CD4-positive, alpha-beta T cell treated with Interleukin-6 at 100 ng/mL for 8 hours (primary cell): ENCODE measurements around the gene RIOK3.

Experiments used
- DNase-seq: peaks from one replicate; pipeline ENCODE4 v3.0.0-alpha.2; 2020; ENCODE audit warnings: mixed read lengths, low spot score

Gene RIOK3

DNA sequence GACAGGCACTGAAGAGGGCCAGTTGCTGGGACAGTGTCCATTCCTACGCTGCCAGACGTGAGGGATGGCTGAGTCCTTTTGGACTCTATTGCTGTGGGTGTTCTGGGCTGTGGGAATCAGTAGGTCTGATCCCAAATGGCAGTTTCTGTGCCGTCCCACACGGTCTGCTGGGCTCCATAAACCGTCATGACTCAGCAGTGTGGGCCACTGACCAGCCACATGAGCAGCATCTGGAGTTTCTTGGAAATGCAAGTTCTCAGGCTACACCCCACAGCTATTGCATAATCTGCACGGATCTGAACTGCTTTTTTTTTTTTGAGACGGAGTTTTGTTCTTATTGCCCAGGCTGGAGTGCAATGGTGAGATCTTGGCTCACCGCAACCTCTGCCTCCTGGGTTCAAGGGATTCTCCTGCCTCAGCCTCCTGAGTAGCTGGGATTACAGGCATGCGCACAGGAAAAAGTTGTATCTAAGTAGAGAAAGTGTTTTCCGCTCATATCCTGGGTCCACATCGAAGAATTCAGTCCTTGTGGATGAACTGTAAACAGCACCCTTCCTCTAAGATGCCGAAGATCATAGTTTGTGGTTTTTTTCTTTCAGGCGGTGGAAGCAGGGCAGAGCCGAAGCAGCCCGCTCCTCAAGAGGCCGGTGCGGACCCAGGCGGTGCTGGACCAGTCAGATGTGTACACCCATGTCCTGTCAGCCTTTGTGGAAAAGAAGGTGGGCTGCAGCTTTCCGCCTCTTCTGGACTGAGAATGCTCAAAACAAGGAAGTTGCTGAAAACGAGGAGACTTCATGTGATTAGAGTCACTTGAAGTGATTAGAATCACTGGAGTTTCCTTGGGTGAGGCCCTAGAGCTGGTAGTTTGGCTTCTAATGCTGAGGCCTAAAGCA, 75.7 kb downstream of the RIOK3 start:
- DNase-seq, result no peak

GRCh38 chr18:23529604-23530003, 76.5 kb downstream of the RIOK3 start:
- no peak for DNase-seq

DNA sequence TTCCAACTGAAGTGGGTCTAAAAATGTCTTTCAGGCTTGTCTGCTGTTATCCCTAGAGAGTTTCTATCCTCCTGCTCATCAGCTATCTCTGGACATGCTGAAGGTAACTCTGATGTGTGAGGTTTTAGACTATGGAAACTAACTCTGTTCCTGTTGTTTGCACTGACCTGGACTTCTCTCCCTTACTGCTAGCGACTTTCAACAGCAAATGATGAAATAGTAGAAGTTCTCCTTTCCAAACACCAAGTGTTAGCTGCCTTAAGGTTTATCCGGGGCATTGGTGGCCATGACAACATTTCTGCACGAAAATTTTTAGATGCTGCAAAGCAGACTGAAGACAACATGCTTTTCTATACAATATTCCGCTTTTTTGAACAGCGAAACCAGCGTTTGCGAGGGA, 77.1 kb downstream of the RIOK3 start:
- no peak for DNase-seq

- no peak for DNase-seq
Measured at GRCh38 chr18:23531912-23532311, 78.8 kb downstream of the RIOK3 start.
